ENCODE data around the gene PLA2G4D. TPM values are rescaled to one million over a fixed set of nuclear protein-coding genes. Genes with fewer than 3 reads are reported as not detected.
A peak's percentile ranks its signal among the peaks of the same experiment; 100 is the strongest.

Gene PLA2G4D
- total RNA-seq, 1 donor from 2014 or later: 1.5 TPM

- no peak for ATAC-seq
Measured at GRCh38 chr15:42071717-42072116, 22.6 kb downstream of the PLA2G4D start.

GRCh38 chr15:42070976-42071350, 23.4 kb downstream of the PLA2G4D start:
- ATAC-seq: no peak

GRCh38 chr15:42070279-42070975, 23.9 kb downstream of the PLA2G4D start:
- ATAC-seq: no peak

GRCh38 chr15:42069496-42070278, 24.7 kb downstream of the PLA2G4D start:
- no peak for ATAC-seq

GRCh38 chr15:42069025-42069424, 25.3 kb downstream of the PLA2G4D start:
- no peak for ATAC-seq

- no peak for ATAC-seq
Measured at GRCh38 chr15:42068601-42069000, 25.8 kb downstream of the PLA2G4D start.

GRCh38 chr15:42066764-42067415, 27.5 kb downstream of the PLA2G4D start:
- no peak for ATAC-seq

- no peak for ATAC-seq
Measured at GRCh38 chr15:42065468-42065867, 28.9 kb downstream of the PLA2G4D start.

- ATAC-seq: peak; percentile 17
Measured at GRCh38 chr15:42065033-42065432, 29.3 kb downstream of the PLA2G4D start.

GRCh38 chr15:42064271-42064670, 30.1 kb downstream of the PLA2G4D start:
- no peak for ATAC-seq

GRCh38 chr15:42063122-42063848, 31.1 kb downstream of the PLA2G4D start:
- ATAC-seq: no peak

- ATAC-seq: no peak
Measured at GRCh38 chr15:42062284-42062806, 32.0 kb downstream of the PLA2G4D start.

GRCh38 chr15:42060797-42061196, 33.6 kb downstream of the PLA2G4D start:
- ATAC-seq: no peak

- ATAC-seq: no peak
Measured at GRCh38 chr15:42060477-42060763, 33.9 kb downstream of the PLA2G4D start.

- no peak for ATAC-seq
Measured at GRCh38 chr15:42059661-42060476, 34.5 kb downstream of the PLA2G4D start.

- no peak for ATAC-seq
Measured at GRCh38 chr15:42058791-42059190, 35.6 kb downstream of the PLA2G4D start.

- ATAC-seq: peak; percentile 66
Measured at GRCh38 chr15:42057799-42058646, 36.3 kb downstream of the PLA2G4D start.

GRCh38 chr15:42056934-42057798, 37.2 kb downstream of the PLA2G4D start:
- peak; percentile 96 for ATAC-seq

- ATAC-seq: no peak
Measured at GRCh38 chr15:42053914-42054313, 40.4 kb downstream of the PLA2G4D start.

GRCh38 chr15:42053010-42053409, 41.4 kb downstream of the PLA2G4D start:
- ATAC-seq: no peak

Data from esophagus mucosa (tissue), 1 donor.